ENCODE data around the gene UPF1. TPM values are rescaled to one million over a fixed set of nuclear protein-coding genes. Genes with fewer than 3 reads are reported as not detected.

UPF1 gene
- total and polyA plus RNA-seq, 2 of the 13 experiments (the other 11 are each of a cell fraction or from before 2014, with no cell fraction given) = 16.9 to 41.8 TPM

GRCh38 chr19:18839465-18840287 lies 7.9 kb downstream of the UPF1 start (continued):
- TF ChIP-seq ZUFSP (CRISPR knock-in tag; IDR thresholded peaks at IDR 0.05; ENCODE audit: borderline replicate concordance) = no peak
- TF ChIP-seq ZNF138 (CRISPR knock-in tag; IDR thresholded peaks at IDR 0.05; ENCODE audit: low read depth) = no peak
- peak; percentile 90; the same call in 1 of the 2 replicates for TF ChIP-seq MIER3 (CRISPR knock-in tag; IDR thresholded peaks at IDR 0.05; ENCODE audit: borderline replicate concordance)
- TF ChIP-seq SP140L (CRISPR knock-in tag; IDR thresholded peaks at IDR 0.05; ENCODE audit: borderline replicate concordance) = no peak; the same call in 1 of the 2 replicates
- TF ChIP-seq MXI1 (IDR thresholded peaks at IDR 0.05; ENCODE audit: borderline replicate concordance, low read depth, low read length) = peak; percentile 74; the same call in 1 of the 3 replicates
- TF ChIP-seq ZNF224 (CRISPR knock-in tag; IDR thresholded peaks at IDR 0.05) = no peak
- TF ChIP-seq ZNF543 (CRISPR knock-in tag; IDR thresholded peaks at IDR 0.05) = peak; percentile 65
- TF ChIP-seq ZNF264 (CRISPR knock-in tag; IDR thresholded peaks at IDR 0.05) = 0 out of 2 replicates have a peak, but pooled peaks have one; percentile 18
- no peak for TF ChIP-seq ZNF777 (CRISPR knock-in tag; IDR thresholded peaks at IDR 0.05)
- TF ChIP-seq RNF2 (conservative IDR thresholded peaks at IDR 0.05; ENCODE audit: low read depth) = 0 out of 2 replicates have a peak, but pooled peaks have one; percentile 33
- peak; percentile 68; the same call in 1 of the 2 replicates for TF ChIP-seq ZSCAN31 (CRISPR knock-in tag; IDR thresholded peaks at IDR 0.05; ENCODE audit: low read depth)
- peak; percentile 89; the same call in 1 of the 2 replicates for TF ChIP-seq ZNF430 (CRISPR knock-in tag; IDR thresholded peaks at IDR 0.05)
- no peak; the same call in none of the 2 replicates for TF ChIP-seq TFE3 (CRISPR knock-in tag; IDR thresholded peaks at IDR 0.05)
- TF ChIP-seq SETDB1 (CRISPR knock-in tag; IDR thresholded peaks at IDR 0.05; ENCODE audit: borderline replicate concordance) = no peak
- peak; percentile 54 for TF ChIP-seq MIXL1 (CRISPR knock-in tag; IDR thresholded peaks at IDR 0.05)
- TF ChIP-seq FOXA3 (CRISPR knock-in tag; IDR thresholded peaks at IDR 0.05) = peak; percentile 75
- TF ChIP-seq ZFP82 (CRISPR knock-in tag; IDR thresholded peaks at IDR 0.05; ENCODE audit: borderline replicate concordance) = peak; percentile 55; the same call in 1 of the 2 replicates
- no peak for TF ChIP-seq HOXA5 (CRISPR knock-in tag; IDR thresholded peaks at IDR 0.05)
- TF ChIP-seq ATF5 (CRISPR knock-in tag; IDR thresholded peaks at IDR 0.05; ENCODE audit: low read depth) = no peak
- no peak for TF ChIP-seq FLYWCH1 (CRISPR knock-in tag; IDR thresholded peaks at IDR 0.05)
- TF ChIP-seq TBX3 (IDR thresholded peaks at IDR 0.05; ENCODE audit: borderline replicate concordance) = peak; percentile 31; the same call in 1 of the 2 replicates
- TF ChIP-seq IKZF1 (IDR thresholded peaks at IDR 0.05) = no peak
- no peak for TF ChIP-seq HOXA9 (CRISPR knock-in tag; IDR thresholded peaks at IDR 0.05; ENCODE audit: borderline replicate concordance)
- TF ChIP-seq ZNF614 (CRISPR knock-in tag; IDR thresholded peaks at IDR 0.05; ENCODE audit: borderline replicate concordance) = peak; percentile 91; the same call in 1 of the 2 replicates
- TF ChIP-seq ZFAT (CRISPR knock-in tag; conservative IDR thresholded peaks at IDR 0.05) = no peak
- TF ChIP-seq PTBP1 (IDR thresholded peaks at IDR 0.05; ENCODE audit: low read depth, low read length, poor library complexity, severe bottlenecking) = no peak
- no peak for TF ChIP-seq IRF1 (CRISPR knock-in tag; IDR thresholded peaks at IDR 0.05; ENCODE audit: low read depth)

All from HepG2 (cell line).